Mesothelial cell of epicardium (in vitro differentiated cells): Measurements from ENCODE around the gene COPG1. TPM values are rescaled to one million over a fixed set of nuclear protein-coding genes. Genes with fewer than 3 reads are reported as not detected.

ENCODE experiments used
- DNase-seq, 2 experiments: peaks; one replicate each; pipeline ENCODE4 v3.0.0; 2021; ENCODE audit warnings: low spot score in 2 of 2; ENCODE audit not compliant: unreplicated experiment in 2 of 2
- H3K27ac Mint-ChIP-seq: 2 replicates; pipeline ENCODE4 v1.8.0; 2021; ENCODE audit warnings: mixed read lengths
- H3K27me3 Mint-ChIP-seq: 2 replicates; pipeline ENCODE4 v1.8.0; 2021; ENCODE audit warnings: low read depth, mixed read lengths
- H3K36me3 Mint-ChIP-seq: 2 replicates; pipeline ENCODE4 v1.8.0; 2021; ENCODE audit warnings: mixed read lengths
- H3K4me1 Mint-ChIP-seq: 2 replicates; pipeline ENCODE4 v1.8.0; 2021; ENCODE audit warnings: mixed read lengths
- H3K4me3 Mint-ChIP-seq: 2 replicates; pipeline ENCODE4 v1.8.0; 2021; ENCODE audit warnings: mild to moderate bottlenecking, moderate library complexity, mixed read lengths
- H3K9me3 Mint-ChIP-seq: 2 replicates; pipeline ENCODE4 v1.8.0; 2021; ENCODE audit warnings: mixed read lengths
- total RNA-seq: library from RNA; stranded (reverse); gene quantifications from 3 replicates; pipeline ENCODE4 v1.2.1, GENCODE V29; 2021
- TF ChIP-seq, protein P1 (sequence below): fragments of 200-600 bp; sonication (generic); IDR thresholded peaks from one replicate; pipeline ENCODE4 v1.5.0; 2021; ENCODE audit warnings: antibody characterized with exemption; ENCODE audit not compliant: unreplicated experiment

The COPG1 gene
- total RNA-seq, 1 donor from 2014 or later, result 172 TPM

DNA sequence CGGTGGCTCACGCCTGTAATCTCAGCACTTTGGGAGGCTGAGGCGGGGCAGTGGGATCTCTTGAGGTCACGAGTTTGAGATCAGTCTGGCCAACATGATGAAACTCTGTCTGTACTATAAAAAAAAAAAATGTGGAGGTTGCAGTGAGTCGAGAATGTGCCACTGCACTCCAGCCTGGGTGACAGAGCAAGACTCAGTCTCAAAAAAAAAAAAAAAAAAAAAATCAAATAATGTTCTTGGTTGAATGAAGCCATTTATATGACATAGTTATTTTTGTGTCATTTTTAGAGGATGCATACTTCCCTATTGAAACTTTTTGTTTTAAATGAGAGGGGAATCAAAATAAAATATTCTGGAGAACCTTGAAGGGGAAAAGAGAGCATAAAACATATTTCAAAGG is 32.3 kb downstream of the COPG1 start:
- TF ChIP-seq, protein P1, sequence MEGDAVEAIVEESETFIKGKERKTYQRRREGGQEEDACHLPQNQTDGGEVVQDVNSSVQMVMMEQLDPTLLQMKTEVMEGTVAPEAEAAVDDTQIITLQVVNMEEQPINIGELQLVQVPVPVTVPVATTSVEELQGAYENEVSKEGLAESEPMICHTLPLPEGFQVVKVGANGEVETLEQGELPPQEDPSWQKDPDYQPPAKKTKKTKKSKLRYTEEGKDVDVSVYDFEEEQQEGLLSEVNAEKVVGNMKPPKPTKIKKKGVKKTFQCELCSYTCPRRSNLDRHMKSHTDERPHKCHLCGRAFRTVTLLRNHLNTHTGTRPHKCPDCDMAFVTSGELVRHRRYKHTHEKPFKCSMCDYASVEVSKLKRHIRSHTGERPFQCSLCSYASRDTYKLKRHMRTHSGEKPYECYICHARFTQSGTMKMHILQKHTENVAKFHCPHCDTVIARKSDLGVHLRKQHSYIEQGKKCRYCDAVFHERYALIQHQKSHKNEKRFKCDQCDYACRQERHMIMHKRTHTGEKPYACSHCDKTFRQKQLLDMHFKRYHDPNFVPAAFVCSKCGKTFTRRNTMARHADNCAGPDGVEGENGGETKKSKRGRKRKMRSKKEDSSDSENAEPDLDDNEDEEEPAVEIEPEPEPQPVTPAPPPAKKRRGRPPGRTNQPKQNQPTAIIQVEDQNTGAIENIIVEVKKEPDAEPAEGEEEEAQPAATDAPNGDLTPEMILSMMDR, result no peak
- DNase-seq, result no peak
- H3K4me3 Mint-ChIP-seq, result no peak overlapping the region
- no peak overlapping the region for H3K27ac Mint-ChIP-seq
- peaks cover 17% of the 10 kb centered on the region for H3K4me1 Mint-ChIP-seq
- H3K9me3 Mint-ChIP-seq, result no peaks in the 10 kb centered on the region
- peaks cover 16% of the 10 kb centered on the region for H3K36me3 Mint-ChIP-seq
- no peaks in the 10 kb centered on the region for H3K27me3 Mint-ChIP-seq

DNA sequence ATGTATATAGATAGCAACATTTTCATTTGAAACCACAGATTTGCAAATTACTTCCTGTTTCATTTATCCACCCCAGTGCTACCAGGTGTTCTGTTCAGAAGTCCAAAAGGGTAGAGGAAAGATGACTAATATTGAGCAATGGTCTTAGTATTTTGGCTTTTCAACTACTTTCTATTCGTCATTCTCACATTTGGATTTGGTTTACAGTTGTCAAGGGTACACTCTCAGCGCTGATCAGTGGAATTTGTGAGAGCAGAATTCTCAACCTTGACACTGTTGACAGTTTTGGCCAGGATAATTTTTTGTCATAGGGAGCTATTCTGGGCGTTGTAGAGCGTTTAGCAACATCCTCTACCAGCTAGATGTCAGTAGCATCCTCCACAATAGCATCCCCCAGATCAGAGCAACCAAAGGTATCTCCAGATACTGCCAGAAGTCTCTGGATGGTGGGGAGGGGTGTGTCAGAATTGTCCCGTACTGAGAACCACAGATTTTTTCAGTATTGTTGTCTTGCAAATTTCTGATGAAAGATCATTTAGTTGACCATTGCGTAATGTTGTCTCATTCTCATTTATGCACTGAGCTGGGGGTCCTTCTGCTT is 33.4 kb downstream of the COPG1 start:
- DNase-seq, result no peak
- Mint-ChIP-seq H3K36me3 (peaks cover 10% of the 10 kb centered on the region), H3K4me1 (peaks cover 17% of the 10 kb centered on the region), H3K27me3 (no peaks in the 10 kb centered on the region), H3K4me3 (no peak overlapping the region), H3K27ac (no peak overlapping the region), H3K9me3 (no peaks in the 10 kb centered on the region)
- TF ChIP-seq, protein P1, result no peak

DNA sequence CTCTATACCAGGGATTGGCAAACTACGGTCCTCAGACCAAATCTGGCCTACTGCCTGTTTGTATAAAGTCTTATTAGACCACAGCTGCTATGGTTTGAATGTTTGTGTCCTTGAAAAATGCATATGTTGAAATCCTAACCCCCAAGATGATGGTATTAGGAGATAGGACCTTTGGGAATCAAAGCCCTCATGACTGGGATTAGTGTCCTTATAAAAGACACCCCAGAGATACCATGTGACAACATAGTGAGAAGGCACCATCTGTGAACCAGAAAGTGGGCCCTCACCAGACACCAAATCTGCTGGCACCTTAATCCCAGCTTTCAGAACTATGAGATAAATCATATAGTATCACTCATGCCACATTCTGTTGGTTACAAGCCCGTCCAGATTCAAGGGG is 36.7 kb downstream of the COPG1 start:
- no peak overlapping the region for H3K4me3 Mint-ChIP-seq
- no peak overlapping the region for H3K27ac Mint-ChIP-seq
- H3K9me3 Mint-ChIP-seq, result no peaks in the 10 kb centered on the region
- H3K36me3 Mint-ChIP-seq, result peaks cover 18% of the 10 kb centered on the region
- TF ChIP-seq, protein P1, result no peak
- no peak for DNase-seq
- H3K4me1 Mint-ChIP-seq, result no peaks in the 10 kb centered on the region
- H3K27me3 Mint-ChIP-seq, result no peaks in the 10 kb centered on the region

DNA sequence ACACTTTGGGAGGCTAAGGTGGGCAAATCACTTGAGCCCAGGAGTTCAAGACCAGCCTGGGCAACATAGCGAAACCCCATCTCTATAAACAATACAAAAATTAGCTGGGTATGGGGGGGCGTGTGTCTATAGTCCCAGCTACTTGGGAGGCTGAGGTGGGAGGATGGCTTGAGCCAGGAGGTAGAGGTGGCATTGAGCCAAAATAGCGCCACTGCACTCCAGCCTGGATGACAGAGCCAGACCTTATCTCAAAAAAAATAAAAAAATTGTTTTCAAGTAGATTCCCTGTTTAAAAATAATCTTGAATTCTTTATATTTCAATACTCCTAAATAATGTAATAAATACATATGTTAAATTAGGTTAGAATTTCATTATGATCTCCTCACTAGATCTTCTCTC is 39.0 kb downstream of the COPG1 start:
- Mint-ChIP-seq H3K4me1 (peaks cover 5% of the 10 kb centered on the region), H3K4me3 (no peak overlapping the region), H3K36me3 (peaks cover 24% of the 10 kb centered on the region), H3K27ac (no peak overlapping the region), H3K9me3 (no peaks in the 10 kb centered on the region), H3K27me3 (no peaks in the 10 kb centered on the region)
- TF ChIP-seq, protein P1, result no peak
- DNase-seq, result no peak

DNA sequence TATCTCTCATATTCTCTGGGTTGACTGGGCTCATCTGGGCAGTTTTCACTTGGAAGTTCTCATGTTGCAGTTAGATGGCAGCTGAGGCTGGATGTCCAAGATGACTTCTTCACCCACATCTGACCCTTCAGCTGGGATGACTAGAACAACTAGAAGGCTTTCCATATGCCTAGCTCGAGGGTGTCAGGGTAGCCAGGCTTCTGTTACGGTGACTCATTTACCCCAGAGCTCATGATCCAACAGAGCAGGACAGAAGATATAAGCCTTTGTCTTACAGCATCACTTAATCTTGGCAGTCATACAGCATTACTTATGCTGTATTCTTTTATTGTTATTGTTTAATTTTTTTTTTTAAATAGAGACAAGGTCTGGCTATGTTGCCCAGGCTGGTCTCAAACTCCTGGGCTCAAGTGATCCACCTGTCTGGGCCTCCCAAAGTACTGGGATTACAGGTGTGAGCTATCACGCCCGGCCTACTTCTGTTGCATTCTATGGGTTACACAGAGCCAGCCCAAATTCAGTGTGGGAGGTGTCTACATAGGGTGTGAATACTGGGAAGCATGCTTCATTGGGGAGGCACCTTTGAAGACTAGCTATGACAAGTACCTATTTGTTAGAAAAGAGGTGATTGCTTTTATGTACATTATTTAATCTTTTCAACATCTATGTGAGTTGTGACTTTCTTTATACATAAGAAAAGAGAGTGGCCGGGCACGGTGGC is 40.0 kb downstream of the COPG1 start:
- peaks cover 23% of the 10 kb centered on the region for H3K36me3 Mint-ChIP-seq

More for the DNA sequence above, 40.0 kb downstream of the COPG1 start:
- H3K4me1 Mint-ChIP-seq, result peaks cover 5% of the 10 kb centered on the region
- DNase-seq, result no peak
- no peaks in the 10 kb centered on the region for H3K9me3 Mint-ChIP-seq
- no peaks in the 10 kb centered on the region for H3K27me3 Mint-ChIP-seq
- TF ChIP-seq, protein P1, result no peak
- no peak overlapping the region for H3K27ac Mint-ChIP-seq
- no peak overlapping the region for H3K4me3 Mint-ChIP-seq
